GM19397 (cell line): ENCODE data around the gene DIAPH1.

Source experiments
- ATAC-seq: cut with Tn5 transposase; IDR thresholded peaks from one replicate; pipeline ENCODE4 v1.9.1; 2021; ENCODE audit warnings: mild to moderate bottlenecking, moderate library complexity; ENCODE audit not compliant: unreplicated experiment

DIAPH1 gene

DNA sequence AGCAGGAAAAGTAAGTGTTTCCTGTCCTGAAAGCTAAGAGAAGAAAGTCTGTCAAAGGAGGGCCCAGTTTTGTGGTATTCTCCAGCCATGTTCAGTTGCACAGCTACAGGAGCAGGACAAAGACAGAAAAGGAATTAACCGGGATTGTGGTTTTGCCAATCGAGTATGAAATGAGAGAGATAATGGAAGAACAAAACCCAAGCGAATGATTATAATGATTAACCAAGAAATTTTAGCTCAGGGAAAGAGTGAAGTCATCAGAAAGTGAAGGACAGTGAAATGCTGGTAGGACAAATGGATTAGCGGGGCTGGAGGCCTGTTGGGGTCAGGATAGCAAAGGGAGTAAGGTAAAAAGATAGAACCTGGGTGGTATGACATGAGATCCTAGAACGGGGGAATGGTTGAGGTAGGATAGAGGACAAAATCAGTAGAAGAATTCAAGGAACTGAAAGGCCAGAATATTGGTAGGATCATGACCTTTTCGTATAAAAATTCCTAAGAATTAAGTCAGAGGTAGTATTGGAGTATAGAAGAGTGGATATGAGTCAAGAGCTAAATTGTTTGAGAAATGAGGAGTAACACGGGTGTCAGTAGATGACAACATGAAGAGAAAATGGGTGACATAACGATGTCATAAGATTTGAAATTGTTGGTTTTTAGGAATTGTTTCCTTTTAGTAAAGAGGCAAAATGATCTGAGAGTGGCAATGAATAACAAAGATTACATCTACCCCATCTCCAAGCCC lies 52.8 kb downstream of the DIAPH1 start:
- no peak for ATAC-seq

GRCh38 chr5:141564216-141564692 lies 54.5 kb downstream of the DIAPH1 start:
- ATAC-seq, result peak; percentile 89

GRCh38 chr5:141560725-141561483 lies 57.9 kb downstream of the DIAPH1 start:
- no peak for ATAC-seq

- no peak for ATAC-seq
Measured at GRCh38 chr5:141560151-141560550, 58.6 kb downstream of the DIAPH1 start.

DNA sequence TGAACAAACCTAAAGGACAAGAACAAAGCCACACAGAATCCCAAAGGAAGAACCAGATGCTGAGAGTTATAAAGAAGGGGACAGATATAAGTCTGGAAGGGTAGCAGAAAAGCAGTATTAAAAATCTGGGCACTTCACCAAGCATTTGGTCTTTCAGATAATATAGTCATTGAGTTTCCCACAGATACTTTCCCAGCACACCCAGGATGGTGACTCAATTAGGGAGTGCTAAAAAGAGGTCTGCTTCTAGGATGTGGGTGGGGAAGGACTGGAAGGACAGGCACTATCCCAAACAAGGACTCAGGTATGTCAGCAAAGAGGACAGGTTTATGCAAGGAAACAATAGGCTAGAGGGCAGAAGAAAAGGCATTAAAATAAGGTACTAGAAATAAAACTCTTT lies 59.3 kb downstream of the DIAPH1 start:
- ATAC-seq, result no peak

DNA sequence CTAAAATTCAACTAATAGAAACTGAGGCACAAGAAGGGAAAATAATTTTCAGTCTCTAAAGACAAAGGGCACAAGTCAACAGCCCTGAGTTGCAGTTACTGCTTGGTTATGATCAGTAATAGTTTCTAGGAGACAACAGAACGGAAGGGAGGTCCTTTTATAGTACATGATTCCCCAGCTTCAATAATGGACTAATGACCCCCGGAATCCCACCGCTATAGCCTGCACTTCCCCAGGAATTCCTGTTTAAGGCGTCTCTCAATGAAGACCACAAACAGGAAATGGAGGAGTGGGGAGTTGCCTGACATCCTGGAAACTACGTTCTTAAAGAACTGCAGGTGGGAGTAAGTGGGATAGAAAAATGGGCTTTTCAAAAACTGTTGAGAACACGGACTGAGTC lies 60.6 kb downstream of the DIAPH1 start:
- ATAC-seq, result no peak

GRCh38 chr5:141557681-141558136 lies 61.1 kb downstream of the DIAPH1 start:
- ATAC-seq, result peak; percentile 65

DNA sequence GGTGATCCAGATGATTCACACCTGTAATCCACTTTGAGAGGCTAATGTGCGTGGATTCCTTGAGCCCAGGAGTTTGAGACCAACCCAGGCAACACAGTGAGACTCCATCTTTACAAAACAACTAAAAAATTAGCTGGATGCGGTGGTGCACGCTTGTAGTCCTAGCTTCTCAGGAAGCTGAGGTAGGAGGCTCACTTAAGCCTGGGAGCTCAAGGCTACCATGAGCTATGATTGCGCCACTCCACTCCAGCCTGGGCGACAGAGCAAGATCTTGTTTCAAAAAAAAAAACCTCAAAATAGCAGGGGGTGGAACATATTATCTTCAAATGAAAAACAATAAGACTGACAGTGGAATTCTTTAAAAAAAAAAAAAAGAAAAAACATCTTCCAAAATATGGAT lies 70.9 kb downstream of the DIAPH1 start:
- ATAC-seq, result no peak

- no peak for ATAC-seq
Measured at GRCh38 chr5:141547488-141547887, 71.3 kb downstream of the DIAPH1 start.

GRCh38 chr5:141543053-141543452 lies 75.7 kb downstream of the DIAPH1 start:
- no peak for ATAC-seq

GRCh38 chr5:141534492-141535213 lies 84.1 kb downstream of the DIAPH1 start:
- no peak for ATAC-seq

DNA sequence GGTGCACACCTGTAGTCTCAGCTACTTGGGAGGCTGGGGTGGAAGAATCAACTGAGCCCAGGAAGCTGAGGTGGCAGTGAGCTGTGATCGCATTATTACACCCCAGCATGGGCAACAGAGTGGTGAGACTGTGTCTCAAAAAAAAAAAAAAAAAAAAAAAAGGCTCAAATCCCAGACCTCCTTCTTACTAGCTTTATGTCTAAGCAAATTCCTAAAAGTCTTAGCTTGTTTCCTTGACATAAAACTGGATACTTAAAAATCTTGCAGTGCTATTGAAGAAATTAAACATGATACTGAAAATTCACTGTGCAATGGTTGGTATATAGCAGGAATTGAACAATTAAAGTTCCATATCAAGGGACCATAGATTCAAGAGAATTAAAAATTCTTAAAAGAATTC lies 84.9 kb downstream of the DIAPH1 start:
- ATAC-seq, result no peak

DNA sequence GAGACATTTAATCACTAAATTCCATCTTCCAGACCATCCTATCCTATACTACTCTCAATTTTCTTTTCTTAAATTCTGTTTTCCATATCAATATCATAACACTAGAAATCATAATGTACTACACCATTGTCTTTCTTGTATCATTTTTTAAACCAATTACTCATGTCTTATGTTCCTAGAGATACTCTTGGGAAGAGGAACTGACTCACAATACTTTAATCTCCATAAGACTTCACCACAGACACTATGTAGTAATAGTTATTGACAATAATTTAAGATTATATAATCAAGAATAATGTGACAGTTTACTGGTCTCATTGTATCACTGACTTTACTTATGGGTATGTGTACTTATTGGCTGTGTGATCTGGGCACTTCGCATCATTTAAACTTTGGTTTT lies 86.1 kb downstream of the DIAPH1 start:
- ATAC-seq, result no peak

- ATAC-seq, result peak; percentile 45
Measured at GRCh38 chr5:141529873-141530272, 88.9 kb downstream of the DIAPH1 start.

DNA sequence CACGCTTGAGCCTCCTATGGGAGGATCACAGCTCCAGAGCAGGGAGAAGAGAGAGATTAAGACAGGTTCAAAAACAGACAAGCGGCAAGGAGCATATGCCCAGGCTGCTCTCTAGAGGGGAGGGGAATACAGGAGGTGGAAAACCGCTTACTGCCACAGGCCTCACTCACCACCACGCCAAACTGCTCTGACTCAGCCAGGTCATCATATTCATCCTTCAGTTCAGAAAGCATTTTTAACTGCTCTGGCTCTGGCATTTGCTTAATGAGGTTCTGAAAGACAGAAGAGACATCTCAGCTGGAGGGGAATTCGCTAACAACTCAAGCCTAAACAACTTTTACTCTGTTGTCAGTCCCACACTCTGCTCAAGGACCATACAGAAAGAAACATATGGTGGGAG lies 89.8 kb downstream of the DIAPH1 start:
- ATAC-seq, result peak; percentile 59

GRCh38 chr5:141528291-141528984 lies 90.4 kb downstream of the DIAPH1 start:
- no peak for ATAC-seq

DNA sequence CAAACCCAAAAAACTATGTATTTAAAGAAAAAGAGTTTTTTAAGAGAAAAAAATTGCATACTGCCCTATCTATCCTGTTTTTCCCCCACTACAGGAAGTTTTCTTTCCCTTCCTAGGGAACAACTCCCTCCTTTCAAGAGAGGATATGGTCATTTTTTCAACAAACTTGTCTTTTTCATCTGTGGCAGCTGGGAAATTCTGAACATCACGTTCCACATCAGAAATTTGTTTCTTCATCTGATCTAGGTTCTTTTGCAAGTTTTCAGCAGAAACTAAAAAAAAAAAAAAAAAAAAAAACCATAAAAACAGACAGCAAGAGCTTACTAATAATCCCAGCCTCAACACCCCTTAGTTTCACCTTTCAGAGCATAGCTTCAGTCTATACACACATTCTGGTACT lies 91.4 kb downstream of the DIAPH1 start:
- no peak for ATAC-seq

- ATAC-seq, result no peak
Measured at GRCh38 chr5:141525653-141526052, 93.1 kb downstream of the DIAPH1 start.

DNA sequence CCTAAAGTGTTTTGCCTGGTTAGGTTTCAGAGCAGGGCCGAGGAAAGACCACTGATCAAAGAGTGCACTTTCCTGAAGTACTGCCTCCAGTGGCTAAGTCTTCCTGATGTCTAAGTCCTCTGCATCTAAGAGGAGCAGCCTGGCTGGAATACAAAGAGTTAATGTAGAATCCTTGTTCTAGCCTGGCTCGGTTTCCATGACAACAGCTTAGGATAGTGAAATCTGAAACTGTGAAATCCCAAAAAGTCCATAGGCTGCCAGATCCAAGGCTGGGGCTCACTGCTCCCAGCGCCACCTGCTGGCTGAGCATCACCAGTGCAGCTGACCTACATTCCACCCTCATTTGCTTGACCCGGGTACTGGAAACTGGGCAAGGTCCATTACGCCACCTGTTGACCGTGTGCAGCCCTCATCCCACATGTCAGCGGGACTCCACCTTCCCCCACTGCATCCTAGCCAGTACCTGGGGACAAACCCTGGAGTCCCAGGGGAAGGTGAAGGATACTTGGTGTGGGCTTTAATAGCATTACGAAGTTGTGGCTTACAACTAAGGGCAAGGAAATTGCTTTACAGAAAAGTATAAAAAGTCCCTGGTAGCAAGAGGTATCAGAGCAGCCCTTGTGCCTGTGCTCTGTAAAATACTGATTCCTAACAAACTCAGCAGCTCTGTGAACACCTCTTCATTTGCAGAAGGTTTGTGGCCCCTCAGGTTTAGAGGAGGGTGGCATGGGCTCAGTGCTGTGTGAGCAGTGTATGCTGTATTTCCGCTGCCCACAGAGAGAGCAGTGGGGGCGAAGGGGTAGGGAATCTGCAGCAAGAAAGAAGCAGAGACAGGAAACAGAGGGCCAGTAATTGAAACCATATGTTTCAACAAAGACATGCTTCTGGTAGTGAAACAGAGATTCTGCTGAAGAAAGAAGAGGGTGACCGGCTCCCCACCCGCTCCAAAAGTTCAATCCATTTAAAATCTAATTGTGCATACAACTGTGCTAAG lies 93.9 kb downstream of the DIAPH1 start:
- ATAC-seq, result peak; percentile 57

DNA sequence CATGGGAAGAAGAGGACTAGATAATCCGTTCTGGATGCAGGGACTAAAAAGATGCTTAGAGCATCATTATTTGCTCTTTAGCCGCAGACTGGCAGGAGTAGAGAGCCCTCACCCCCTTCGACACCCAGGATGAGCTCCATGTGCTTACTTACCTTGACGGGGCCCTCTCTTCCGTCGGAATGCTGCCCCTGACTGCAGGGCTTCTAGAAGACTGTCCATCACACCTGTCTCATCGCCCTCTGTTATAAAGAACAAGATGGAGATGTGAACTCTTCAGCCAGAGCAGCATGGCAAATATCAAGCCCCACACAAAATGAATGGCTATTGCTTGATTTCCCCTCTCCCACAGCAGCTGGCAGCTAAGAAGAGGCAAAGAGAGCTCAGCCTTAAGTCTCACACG lies 94.8 kb downstream of the DIAPH1 start:
- ATAC-seq, result no peak
